DND-41 (cell line): Measurements from ENCODE around the gene MLLT11.

Experiments used
- ATAC-seq: fragments of 200-7000 bp; cut with Tn5 transposase; 3 replicates; pipeline ENCODE4 v1.9.1; 2021; ENCODE audit warnings: low read depth; ENCODE audit not compliant: insufficient read depth
- DNase-seq: peaks from one replicate; pipeline ENCODE4 v3.0.0-alpha.2; 2020
- H2AFZ ChIP-seq: 2 replicates; pipeline ENCODE4 v1.6.0; 2012; ENCODE audit warnings: low read depth, low read length
- H3K27ac ChIP-seq: 2 replicates; pipeline ENCODE4 v1.5.1; 2012; ENCODE audit warnings: low read length, inconsistent platforms
- H3K27me3 ChIP-seq: fragments of 200-600 bp; sonication (generic); 2 replicates; pipeline ENCODE4 v1.6.0; 2012; ENCODE audit warnings: low read length, mild to moderate bottlenecking, inconsistent platforms; ENCODE audit not compliant: insufficient read depth, poor library complexity
- H3K36me3 ChIP-seq: 2 replicates; pipeline ENCODE4 v1.5.1; 2012; ENCODE audit warnings: low read length, inconsistent platforms; ENCODE audit not compliant: insufficient read depth
- H3K4me1 ChIP-seq: 2 replicates; pipeline ENCODE4 v1.5.1; 2012; ENCODE audit warnings: mild to moderate bottlenecking, low read length; ENCODE audit not compliant: insufficient read depth
- H3K4me2 ChIP-seq: 2 replicates; pipeline ENCODE4 v1.6.0; 2012; ENCODE audit warnings: mild to moderate bottlenecking, moderate library complexity, low read length, inconsistent platforms; ENCODE audit not compliant: insufficient read depth
- H3K4me3 ChIP-seq, 2 experiments: fragments of 200-600 bp in 1 of 2; shearing (Covaris generic) in 1 of 2; 2 replicates each; pipeline ENCODE4 v1.5.1; 2012 to 2016; ENCODE audit warnings: inconsistent platforms in 2 of 2, low read length in 2 of 2, mild to moderate bottlenecking in 2 of 2, low read depth in 1 of 2, moderate library complexity in 1 of 2
- H3K79me2 ChIP-seq: 2 replicates; pipeline ENCODE4 v1.6.0; 2012; ENCODE audit warnings: low read length, inconsistent platforms; ENCODE audit not compliant: insufficient read depth
- H3K9ac ChIP-seq: 2 replicates; pipeline ENCODE4 v1.6.0; 2012; ENCODE audit warnings: low read depth, mild to moderate bottlenecking, inconsistent platforms, low read length, moderate library complexity
- H3K9me3 ChIP-seq: 2 replicates; pipeline ENCODE4 v1.5.1; 2012; ENCODE audit warnings: low read length, moderate library complexity, mild to moderate bottlenecking, inconsistent platforms; ENCODE audit not compliant: insufficient read depth, severe bottlenecking
- H4K20me1 ChIP-seq: 2 replicates; pipeline ENCODE4 v1.6.0; 2012; ENCODE audit warnings: low read length; ENCODE audit not compliant: insufficient read depth
- EZH2 ChIP-seq: IDR thresholded peaks from 3 replicates; pipeline ENCODE4 v1.6.1; 2012; ENCODE audit warnings: borderline replicate concordance, low read depth, mild to moderate bottlenecking, moderate library complexity, low read length, inconsistent platforms; ENCODE audit not compliant: severe bottlenecking
- TF ChIP-seq, protein P1 (sequence below): IDR thresholded peaks from 2 replicates; pipeline ENCODE4 v1.5.1; 2012; ENCODE audit warnings: borderline replicate concordance, low read length, moderate library complexity, mild to moderate bottlenecking; ENCODE audit not compliant: poor library complexity, severe bottlenecking; ENCODE audit errors: extremely low read depth

MLLT11 gene

DNA sequence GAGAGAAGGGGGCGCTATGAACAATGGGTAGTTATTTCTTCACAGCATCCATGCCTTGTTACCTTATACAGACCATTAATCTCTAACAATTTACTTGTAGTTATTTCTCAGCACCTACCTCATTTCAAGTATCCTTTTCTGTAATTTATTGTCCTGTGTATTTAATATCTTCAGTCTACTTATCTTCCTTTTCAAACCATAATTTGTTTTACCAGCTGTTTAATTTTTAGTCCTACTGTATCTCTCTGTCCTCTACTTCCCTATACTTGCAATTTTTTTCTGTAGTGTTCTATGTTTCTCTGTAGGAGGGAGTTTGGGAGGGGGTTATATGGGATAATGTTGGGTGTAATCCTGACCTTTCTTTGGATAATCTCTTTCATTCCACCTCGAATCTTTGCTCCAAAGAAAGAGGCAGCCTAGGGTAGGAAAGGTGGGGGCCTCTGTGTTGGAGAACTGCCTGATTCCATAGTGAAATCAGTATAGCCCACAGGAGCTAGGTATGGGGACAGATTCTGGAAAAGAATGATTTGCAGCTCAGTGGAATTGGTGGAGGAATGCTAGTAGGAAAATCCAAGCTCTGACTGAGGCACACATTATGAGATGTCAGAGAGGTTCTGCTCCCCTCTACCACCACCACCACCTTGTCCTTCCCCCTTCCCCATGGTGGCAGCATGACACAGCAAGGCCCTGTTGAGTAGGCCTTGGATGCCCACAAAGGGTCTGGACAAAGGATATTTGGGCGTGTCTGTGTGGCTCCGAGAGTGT, 642 bp downstream of the MLLT11 start:
- Histone ChIP-seq H3K27me3 (no peaks in the 10 kb centered on the region), H3K27ac (peak overlapping the region; percentile 94), H3K4me1 (peaks cover 83% of the 10 kb centered on the region), H3K36me3 (peaks cover 39% of the 10 kb centered on the region), H3K9me3 (no peaks in the 10 kb centered on the region), H3K79me2 (peaks cover 99% of the 10 kb centered on the region), H3K4me3 (peak overlapping the region; percentile 57 to 92), H4K20me1 (peaks cover 19% of the 10 kb centered on the region), H2AFZ (peak overlapping the region; percentile 93), H3K9ac (peak overlapping the region; percentile 89), H3K4me2 (peak overlapping the region; percentile 79)
- DNase-seq (peak; percentile 62), ATAC-seq (peak; percentile 21)
- TF ChIP-seq EZH2, result no peak
- TF ChIP-seq, protein P1, sequence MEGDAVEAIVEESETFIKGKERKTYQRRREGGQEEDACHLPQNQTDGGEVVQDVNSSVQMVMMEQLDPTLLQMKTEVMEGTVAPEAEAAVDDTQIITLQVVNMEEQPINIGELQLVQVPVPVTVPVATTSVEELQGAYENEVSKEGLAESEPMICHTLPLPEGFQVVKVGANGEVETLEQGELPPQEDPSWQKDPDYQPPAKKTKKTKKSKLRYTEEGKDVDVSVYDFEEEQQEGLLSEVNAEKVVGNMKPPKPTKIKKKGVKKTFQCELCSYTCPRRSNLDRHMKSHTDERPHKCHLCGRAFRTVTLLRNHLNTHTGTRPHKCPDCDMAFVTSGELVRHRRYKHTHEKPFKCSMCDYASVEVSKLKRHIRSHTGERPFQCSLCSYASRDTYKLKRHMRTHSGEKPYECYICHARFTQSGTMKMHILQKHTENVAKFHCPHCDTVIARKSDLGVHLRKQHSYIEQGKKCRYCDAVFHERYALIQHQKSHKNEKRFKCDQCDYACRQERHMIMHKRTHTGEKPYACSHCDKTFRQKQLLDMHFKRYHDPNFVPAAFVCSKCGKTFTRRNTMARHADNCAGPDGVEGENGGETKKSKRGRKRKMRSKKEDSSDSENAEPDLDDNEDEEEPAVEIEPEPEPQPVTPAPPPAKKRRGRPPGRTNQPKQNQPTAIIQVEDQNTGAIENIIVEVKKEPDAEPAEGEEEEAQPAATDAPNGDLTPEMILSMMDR, result peak; percentile 21

DNA sequence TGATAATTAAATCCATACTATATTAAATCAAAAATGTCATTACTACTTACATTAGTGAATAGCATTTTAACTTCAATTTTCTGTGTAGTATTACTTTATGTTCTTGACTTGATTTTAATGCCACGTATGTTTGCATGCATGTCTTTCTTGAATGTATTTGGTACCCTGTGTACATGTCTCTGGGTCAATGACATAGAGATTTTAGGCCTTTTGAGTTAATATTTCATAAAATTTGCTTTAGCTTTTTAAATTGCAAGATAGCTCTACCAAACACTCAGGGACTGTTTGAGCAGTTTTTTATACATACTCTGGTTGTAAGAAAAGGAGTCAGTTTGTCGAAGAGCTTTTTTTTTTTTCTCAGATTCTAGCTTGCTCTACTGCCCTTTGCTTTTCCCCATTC, 1.5 kb downstream of the MLLT11 start:
- peaks cover 36% of the 10 kb centered on the region for H3K36me3 ChIP-seq
- TF ChIP-seq, protein P1, result no peak
- no peak for TF ChIP-seq EZH2
- no peak overlapping the region for H2AFZ ChIP-seq
- peak overlapping the region; percentile 79 for H3K4me2 ChIP-seq
- no peaks in the 10 kb centered on the region for H3K9me3 ChIP-seq
- ATAC-seq (no peak), DNase-seq (no peak)
- H3K27me3 ChIP-seq, result no peaks in the 10 kb centered on the region
- peaks cover 99% of the 10 kb centered on the region for H3K79me2 ChIP-seq
- H3K9ac ChIP-seq, result peak overlapping the region; percentile 89
- peaks cover 11% of the 10 kb centered on the region for H4K20me1 ChIP-seq
- peaks cover 80% of the 10 kb centered on the region for H3K4me1 ChIP-seq
- H3K27ac ChIP-seq, result peak overlapping the region; percentile 94
- peak overlapping the region; percentile 57 to 92 for H3K4me3 ChIP-seq

DNA sequence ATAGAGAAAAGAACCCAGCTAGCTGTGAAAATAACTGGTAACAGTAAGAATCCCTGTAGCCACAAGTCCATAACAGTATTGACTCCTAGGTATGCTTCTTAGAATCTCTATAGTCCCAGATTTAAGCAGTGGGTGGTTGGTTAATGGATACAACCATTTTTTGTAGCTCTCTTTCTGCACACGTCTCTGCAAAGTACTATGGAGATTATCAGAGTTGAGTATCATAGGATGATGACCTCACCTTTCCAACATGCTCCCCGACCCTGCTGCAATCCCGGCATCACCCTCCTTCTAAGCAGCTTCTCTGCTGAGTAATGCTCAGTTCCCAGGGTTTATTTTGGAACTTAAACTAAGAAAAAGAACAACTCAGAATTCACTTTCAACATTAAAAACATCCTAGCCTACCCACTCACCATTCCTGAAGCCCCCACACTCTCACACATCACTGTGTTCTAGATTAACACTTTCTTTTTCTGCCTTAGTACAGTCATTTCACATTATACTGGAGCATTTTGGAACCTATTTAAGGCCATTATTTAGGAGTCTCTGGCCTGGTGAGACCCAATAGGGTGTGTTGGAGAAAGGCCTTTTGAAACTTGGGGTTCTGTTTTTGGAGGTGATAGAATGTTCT, 2.7 kb downstream of the MLLT11 start:
- Histone ChIP-seq H3K27me3 (no peaks in the 10 kb centered on the region), H3K36me3 (peaks cover 37% of the 10 kb centered on the region), H3K4me1 (peaks cover 74% of the 10 kb centered on the region), H2AFZ (no peak overlapping the region), H3K4me2 (peak overlapping the region; percentile 79), H3K9me3 (no peaks in the 10 kb centered on the region), H3K9ac (peak overlapping the region; percentile 89), H4K20me1 (peaks cover 5% of the 10 kb centered on the region; the same call in 1 of the 2 replicates), H3K4me3 (peak overlapping the region in 1 of 2 experiments; percentile 45; a peak in 2 of 4 replicates), H3K79me2 (peaks cover 99% of the 10 kb centered on the region), H3K27ac (peak overlapping the region; percentile 47)
- TF ChIP-seq, protein P1, result no peak
- TF ChIP-seq EZH2, result no peak
- ATAC-seq (no peak), DNase-seq (no peak)
